ENCODE measurements around the gene ZBTB16.
"Not testable (repeated sequence)": the region's sequence is repeated elsewhere in the genome, so short reads cannot be mapped to it uniquely, and the experiment has no call there.

The ZBTB16 gene

DNA sequence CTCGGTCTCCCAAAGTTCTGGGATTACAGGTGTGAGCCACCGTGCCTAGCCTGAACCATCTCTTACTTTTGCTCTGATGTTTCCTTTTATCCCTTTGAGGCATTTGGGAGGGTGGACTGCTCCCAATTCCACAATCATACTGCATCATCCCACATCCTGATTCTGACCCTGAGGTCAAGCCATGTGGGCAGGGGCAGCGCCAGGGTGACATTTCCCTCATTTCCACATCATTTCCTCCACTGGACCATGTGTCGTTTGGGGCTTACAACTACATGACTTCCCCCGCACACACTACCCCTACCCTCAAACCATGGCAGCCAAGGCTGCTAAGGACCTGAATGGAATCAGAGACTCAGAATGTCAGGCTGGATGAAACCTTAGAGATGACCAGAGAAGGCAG is 26.4 kb upstream of the ZBTB16 start:
- H3K36me3 Mint-ChIP-seq (ENCODE audit: low read depth): no peaks in the 10 kb centered on the region
- H3K27ac Mint-ChIP-seq: no peak overlapping the region
- no peaks in the 10 kb centered on the region for H3K27me3 Mint-ChIP-seq
- no peak overlapping the region for H3K4me3 Mint-ChIP-seq
- no peaks in the 10 kb centered on the region for H3K9me3 Mint-ChIP-seq
- no peaks in the 10 kb centered on the region for H3K4me1 Mint-ChIP-seq (ENCODE audit: low read depth)

GRCh38 chr11:114033572-114033971 is 25.9 kb upstream of the ZBTB16 start:
- no peak overlapping the region for H3K4me3 Mint-ChIP-seq
- no peaks in the 10 kb centered on the region for H3K36me3 Mint-ChIP-seq (ENCODE audit: low read depth)
- H3K4me1 Mint-ChIP-seq (ENCODE audit: low read depth): no peaks in the 10 kb centered on the region
- no peaks in the 10 kb centered on the region for H3K27me3 Mint-ChIP-seq
- H3K27ac Mint-ChIP-seq: no peak overlapping the region
- H3K9me3 Mint-ChIP-seq: no peaks in the 10 kb centered on the region

DNA sequence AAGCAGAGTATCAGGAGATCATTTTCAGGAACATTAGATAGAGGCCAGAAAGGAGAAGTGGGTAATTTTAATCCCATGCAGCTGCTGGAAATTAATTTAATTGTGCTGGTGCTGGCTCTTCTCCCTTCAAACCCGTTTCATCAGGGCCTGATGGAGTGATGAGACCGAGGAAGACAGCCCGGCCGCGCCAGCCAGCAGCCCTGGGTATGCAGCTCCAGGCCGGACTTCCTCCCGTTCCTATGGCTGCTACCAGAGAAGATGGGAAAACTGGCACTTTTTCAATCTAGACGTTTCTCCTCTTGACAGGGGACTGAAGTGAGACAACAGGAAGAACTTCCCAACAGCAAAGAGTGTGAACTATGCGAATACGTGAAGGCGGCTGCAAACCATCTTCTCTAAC is 24.6 kb upstream of the ZBTB16 start:
- H3K27ac Mint-ChIP-seq: no peak overlapping the region

DNA sequence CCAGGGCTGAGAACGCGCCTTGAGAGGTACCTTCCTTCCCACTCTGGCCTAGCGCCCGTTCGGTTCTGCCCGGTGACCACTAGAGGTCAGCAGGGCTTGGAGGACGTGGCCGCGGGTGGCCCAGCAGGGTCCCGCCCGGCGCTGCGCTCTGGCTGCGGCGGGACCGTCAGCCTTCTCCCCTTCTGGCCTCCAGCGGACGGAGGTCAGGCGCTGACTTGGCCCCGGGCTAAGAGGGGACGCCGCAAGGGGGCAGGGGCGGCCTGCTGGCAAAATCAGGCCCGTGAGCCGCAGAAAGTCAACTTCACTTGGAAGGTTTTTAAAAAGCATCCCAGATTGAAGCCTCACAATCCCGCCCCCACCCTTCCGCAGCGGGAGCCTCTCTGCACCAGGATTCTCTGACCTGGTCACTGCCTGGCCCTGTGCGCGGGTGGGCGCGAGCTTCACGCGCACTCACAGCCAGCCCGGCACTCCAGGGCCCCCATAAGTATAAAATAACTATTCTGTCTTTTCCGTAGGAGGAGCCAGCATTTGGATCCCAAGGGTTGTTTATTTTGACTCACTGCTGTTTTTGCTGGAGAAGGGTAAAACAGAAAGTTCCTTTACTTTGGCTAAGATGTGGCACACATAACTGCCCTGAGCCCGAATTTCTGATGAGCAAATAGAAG is 23.2 kb upstream of the ZBTB16 start:
- Mint-ChIP-seq H3K27ac (no peak overlapping the region), H3K27me3 (no peaks in the 10 kb centered on the region), H3K36me3 (ENCODE audit: low read depth) (no peaks in the 10 kb centered on the region), H3K4me3 (peak overlapping the region; percentile 22), H3K9me3 (no peaks in the 10 kb centered on the region), H3K4me1 (ENCODE audit: low read depth) (no peaks in the 10 kb centered on the region)

More for the DNA sequence above, 24.6 kb upstream of the ZBTB16 start:
- Mint-ChIP-seq H3K27me3 (no peaks in the 10 kb centered on the region), H3K9me3 (no peaks in the 10 kb centered on the region), H3K4me3 (no peak overlapping the region), H3K4me1 (ENCODE audit: low read depth) (no peaks in the 10 kb centered on the region), H3K36me3 (ENCODE audit: low read depth) (no peaks in the 10 kb centered on the region)

GRCh38 chr11:114036958-114037357 is 22.6 kb upstream of the ZBTB16 start:
- Mint-ChIP-seq H3K36me3 (ENCODE audit: low read depth) (no peaks in the 10 kb centered on the region), H3K9me3 (no peaks in the 10 kb centered on the region), H3K27me3 (no peaks in the 10 kb centered on the region), H3K4me1 (ENCODE audit: low read depth) (no peaks in the 10 kb centered on the region), H3K27ac (no peak overlapping the region), H3K4me3 (no peak overlapping the region)

DNA sequence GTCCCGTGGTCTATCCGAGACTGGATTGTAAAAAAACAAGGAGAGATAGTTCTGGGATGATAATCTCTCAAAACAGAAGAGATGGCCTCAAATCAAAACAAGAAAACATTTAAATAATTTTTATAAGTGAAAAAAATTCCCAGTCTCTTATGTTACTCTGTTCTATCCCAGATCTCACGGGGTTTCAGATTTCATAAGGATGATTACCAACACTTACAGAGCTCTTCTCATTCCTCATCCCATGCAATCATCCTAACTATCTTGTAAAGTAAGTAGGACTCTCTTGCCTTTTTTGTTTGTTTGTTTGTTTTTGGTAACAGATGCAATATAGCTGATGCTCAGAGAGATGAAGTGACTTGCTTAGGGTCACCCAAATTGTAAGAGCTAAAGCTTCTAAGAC is 20.0 kb upstream of the ZBTB16 start:
- no peaks in the 10 kb centered on the region for H3K9me3 Mint-ChIP-seq
- no peak overlapping the region for H3K27ac Mint-ChIP-seq
- H3K27me3 Mint-ChIP-seq: no peaks in the 10 kb centered on the region
- no peak overlapping the region for H3K4me3 Mint-ChIP-seq
- no peaks in the 10 kb centered on the region for H3K36me3 Mint-ChIP-seq (ENCODE audit: low read depth)
- H3K4me1 Mint-ChIP-seq (ENCODE audit: low read depth): peaks cover 7% of the 10 kb centered on the region

- no peaks in the 10 kb centered on the region for H3K27me3 Mint-ChIP-seq
- no peaks in the 10 kb centered on the region for H3K9me3 Mint-ChIP-seq
- H3K36me3 Mint-ChIP-seq (ENCODE audit: low read depth): no peaks in the 10 kb centered on the region
- no peak overlapping the region for H3K27ac Mint-ChIP-seq
- H3K4me3 Mint-ChIP-seq: no peak overlapping the region
- peaks cover 10% of the 10 kb centered on the region for H3K4me1 Mint-ChIP-seq (ENCODE audit: low read depth)
These were observed 18.8 kb upstream of the ZBTB16 start for GRCh38 chr11:114040706-114041211.

- no peak overlapping the region for H3K27ac Mint-ChIP-seq
- no peaks in the 10 kb centered on the region for H3K27me3 Mint-ChIP-seq
- no peaks in the 10 kb centered on the region for H3K9me3 Mint-ChIP-seq
- H3K36me3 Mint-ChIP-seq (ENCODE audit: low read depth): no peaks in the 10 kb centered on the region
- no peak overlapping the region for H3K4me3 Mint-ChIP-seq
- peaks cover 10% of the 10 kb centered on the region for H3K4me1 Mint-ChIP-seq (ENCODE audit: low read depth)
These were observed 17.3 kb upstream of the ZBTB16 start for GRCh38 chr11:114042234-114042633.

DNA sequence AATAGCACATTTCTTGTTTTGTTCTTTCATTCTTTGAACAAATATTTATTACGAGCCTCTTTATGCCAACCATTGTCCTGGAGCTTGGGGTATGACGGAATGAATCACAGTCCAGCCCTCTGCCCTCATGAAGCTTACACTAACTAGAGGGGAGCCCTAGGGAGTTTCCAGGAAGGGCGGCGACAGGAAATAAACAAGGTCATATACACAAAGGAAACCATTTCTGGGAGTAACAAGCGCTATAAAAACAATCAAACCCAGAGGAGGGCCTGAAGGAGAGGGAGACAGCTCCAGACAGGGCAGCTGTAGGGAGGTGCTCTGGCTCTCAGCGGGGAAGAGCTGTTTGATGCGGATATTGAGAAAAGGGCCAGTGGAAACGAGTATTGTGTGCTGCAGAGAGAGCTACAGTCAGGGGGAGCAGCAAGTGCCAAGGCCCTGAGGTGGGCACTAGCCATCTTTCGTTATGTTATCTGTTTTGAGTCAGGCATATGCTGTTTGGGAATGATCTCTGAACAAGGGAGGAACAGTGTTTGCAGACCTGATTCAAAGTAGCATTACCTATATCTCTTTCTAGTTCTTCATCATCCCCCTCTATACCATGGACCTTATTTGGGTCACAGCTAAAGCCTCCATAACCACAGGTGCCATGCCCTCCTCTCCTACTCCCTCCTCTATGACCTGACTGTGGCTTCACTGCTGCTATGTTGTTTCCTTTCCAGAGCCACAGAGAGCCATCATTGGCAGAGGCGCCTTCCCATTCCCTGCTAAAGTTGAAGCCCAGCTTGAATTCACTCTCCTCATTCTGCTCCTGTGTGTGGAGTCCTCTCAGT is 15.3 kb upstream of the ZBTB16 start:
- Mint-ChIP-seq H3K27me3 (no peaks in the 10 kb centered on the region), H3K36me3 (ENCODE audit: low read depth) (no peaks in the 10 kb centered on the region), H3K4me1 (ENCODE audit: low read depth) (peaks cover 10% of the 10 kb centered on the region), H3K9me3 (no peaks in the 10 kb centered on the region), H3K4me3 (no peak overlapping the region), H3K27ac (peak overlapping the region; percentile 22)

DNA sequence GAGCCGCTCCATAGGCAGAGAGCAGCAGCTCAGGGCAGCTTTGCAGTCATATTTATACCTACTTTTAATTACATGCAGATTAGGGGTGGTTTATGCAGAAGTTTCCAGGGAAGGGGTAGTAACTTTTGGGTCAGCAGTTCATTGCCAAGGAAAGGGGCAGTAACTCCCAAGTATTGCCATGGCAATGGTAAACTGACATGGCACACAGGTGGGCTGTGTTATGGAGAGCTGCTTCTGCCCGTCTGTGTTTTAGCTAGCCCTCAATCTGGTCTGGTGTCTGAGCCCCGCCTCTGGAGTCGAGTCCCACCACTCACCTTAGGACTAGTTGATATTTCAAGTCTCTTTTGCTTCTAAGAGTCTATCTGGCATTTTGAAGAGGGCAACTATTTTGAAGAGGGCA is 12.2 kb upstream of the ZBTB16 start:
- Mint-ChIP-seq H3K27ac (no peak overlapping the region), H3K4me1 (ENCODE audit: low read depth) (peaks cover 10% of the 10 kb centered on the region), H3K36me3 (ENCODE audit: low read depth) (no peaks in the 10 kb centered on the region), H3K9me3 (no peaks in the 10 kb centered on the region), H3K27me3 (no peaks in the 10 kb centered on the region), H3K4me3 (no peak overlapping the region)

- Mint-ChIP-seq H3K36me3 (ENCODE audit: low read depth) (no peaks in the 10 kb centered on the region), H3K9me3 (no peaks in the 10 kb centered on the region), H3K27me3 (no peaks in the 10 kb centered on the region), H3K4me3 (no peak overlapping the region), H3K27ac (no peak overlapping the region), H3K4me1 (ENCODE audit: low read depth) (peaks cover 6% of the 10 kb centered on the region)
These were observed 10.5 kb upstream of the ZBTB16 start for GRCh38 chr11:114049050-114049449.

DNA sequence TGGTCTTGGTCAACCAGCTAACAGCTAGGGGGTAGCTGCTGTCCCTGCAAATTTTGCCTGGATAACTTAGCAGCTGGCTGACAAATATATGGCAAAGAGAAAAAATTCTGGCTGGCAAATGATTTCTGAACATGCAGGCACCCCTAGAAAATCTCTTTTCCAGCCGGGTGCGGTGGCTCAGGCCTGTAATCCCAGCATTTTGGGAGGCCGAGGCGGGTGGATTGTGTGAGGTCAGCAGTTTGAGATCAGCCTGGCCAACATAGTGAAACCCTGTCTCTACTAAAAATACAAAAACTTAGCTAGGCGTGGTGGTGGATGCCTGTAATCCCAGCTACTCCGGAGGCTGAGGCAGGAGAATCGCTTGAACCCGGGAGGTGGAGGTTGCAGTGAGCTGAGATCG is 9.7 kb upstream of the ZBTB16 start:
- H3K27me3 Mint-ChIP-seq; H3K9me3 Mint-ChIP-seq; H3K4me1 Mint-ChIP-seq (ENCODE audit: low read depth); H3K27ac Mint-ChIP-seq; H3K36me3 Mint-ChIP-seq (ENCODE audit: low read depth); H3K4me3 Mint-ChIP-seq: not testable (repeated sequence)

- H3K27ac Mint-ChIP-seq: no peak overlapping the region
These were observed 9.1 kb upstream of the ZBTB16 start for GRCh38 chr11:114050258-114050927.

DNA sequence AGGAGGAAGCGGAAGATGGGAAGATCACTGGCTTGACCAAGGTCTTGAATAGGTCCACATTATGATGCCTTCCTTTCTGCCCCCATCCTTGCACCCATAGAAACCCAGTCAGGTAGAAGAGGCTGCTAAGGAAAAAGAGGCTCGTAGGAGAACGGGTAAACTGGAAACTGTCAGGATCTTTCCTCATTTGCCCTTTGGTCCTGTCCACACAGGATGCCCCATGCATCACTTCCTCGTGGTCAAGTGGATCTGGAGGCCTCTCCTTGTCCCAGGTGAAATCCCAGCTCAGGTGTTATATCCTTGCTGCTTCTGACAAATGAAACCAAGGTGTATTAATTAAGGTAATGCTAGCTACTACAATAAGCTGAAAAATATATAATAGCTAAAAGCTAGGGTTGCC is 8.0 kb upstream of the ZBTB16 start:
- no peaks in the 10 kb centered on the region for H3K9me3 Mint-ChIP-seq
- H3K27ac Mint-ChIP-seq: no peak overlapping the region
- H3K27me3 Mint-ChIP-seq: peaks cover under 1% of the 10 kb centered on the region
- H3K4me1 Mint-ChIP-seq (ENCODE audit: low read depth): no peaks in the 10 kb centered on the region
- H3K4me3 Mint-ChIP-seq: no peak overlapping the region
- H3K36me3 Mint-ChIP-seq (ENCODE audit: low read depth): no peaks in the 10 kb centered on the region

More at GRCh38 chr11:114050258-114050927, 9.1 kb upstream of the ZBTB16 start:
- Mint-ChIP-seq H3K27me3 (no peaks in the 10 kb centered on the region), H3K4me1 (ENCODE audit: low read depth) (no peaks in the 10 kb centered on the region), H3K9me3 (no peaks in the 10 kb centered on the region), H3K4me3 (no peak overlapping the region), H3K36me3 (ENCODE audit: low read depth) (no peaks in the 10 kb centered on the region)

- H3K27me3 Mint-ChIP-seq: peaks cover 6% of the 10 kb centered on the region
- no peak overlapping the region for H3K4me3 Mint-ChIP-seq
- H3K4me1 Mint-ChIP-seq (ENCODE audit: low read depth): no peaks in the 10 kb centered on the region
- H3K36me3 Mint-ChIP-seq (ENCODE audit: low read depth): no peaks in the 10 kb centered on the region
- H3K27ac Mint-ChIP-seq: no peak overlapping the region
- no peaks in the 10 kb centered on the region for H3K9me3 Mint-ChIP-seq
These were observed 7.4 kb upstream of the ZBTB16 start for GRCh38 chr11:114052160-114052559.

Data from stimulated activated naive CD8-positive, alpha-beta T cell treated with anti-CD3 and anti-CD28 coated beads, Interleukin-15, Interleukin-2, amounts not matched to agents 100 ng/mL and 50 ng/mL, for 24 hours (primary cell).